ENCODE measurements around the gene CHST9.

- TF ChIP-seq CTCF (IDR thresholded peaks at IDR 0.05; ENCODE audit: poor library complexity) (no peak), EZH2 (IDR thresholded peaks at IDR 0.05; ENCODE audit: borderline replicate concordance) (no peak), EZH2phosphoT487 (IDR thresholded peaks at IDR 0.05; ENCODE audit: low read depth, severe bottlenecking, unreplicated experiment) (no peak)
Measured at GRCh38 chr18:27164905-27165304, 20.2 kb downstream of the CHST9 start.

Measured in hepatocyte (in vitro differentiated cells).